ENCODE data around the gene PLEKHA5.
"Not testable (repeated sequence)": the region's sequence is repeated elsewhere in the genome, so short reads cannot be mapped to it uniquely, and the experiment has no call there.

Gene PLEKHA5

DNA sequence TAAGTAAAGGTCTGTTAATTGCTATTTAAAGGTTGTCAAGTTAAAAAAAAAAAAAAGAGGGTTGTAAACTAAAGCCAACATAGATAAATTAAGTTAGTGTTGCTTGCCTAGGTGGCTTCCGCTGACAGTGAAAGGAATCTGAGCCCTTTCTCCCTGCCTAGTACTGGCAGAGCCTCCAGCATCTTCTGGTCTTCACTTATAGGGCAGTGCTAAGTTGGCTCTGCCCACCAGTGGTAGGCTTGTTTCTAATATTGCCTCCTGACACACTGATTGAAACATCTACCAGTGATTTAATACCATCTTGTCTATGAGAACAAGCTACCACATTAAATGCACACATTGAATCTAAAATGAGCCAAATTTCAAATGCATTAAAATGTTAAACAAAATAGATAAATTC is 39.7 kb downstream of the PLEKHA5 start:
- no peak for DNase-seq (ENCODE audit: low spot score)

DNA sequence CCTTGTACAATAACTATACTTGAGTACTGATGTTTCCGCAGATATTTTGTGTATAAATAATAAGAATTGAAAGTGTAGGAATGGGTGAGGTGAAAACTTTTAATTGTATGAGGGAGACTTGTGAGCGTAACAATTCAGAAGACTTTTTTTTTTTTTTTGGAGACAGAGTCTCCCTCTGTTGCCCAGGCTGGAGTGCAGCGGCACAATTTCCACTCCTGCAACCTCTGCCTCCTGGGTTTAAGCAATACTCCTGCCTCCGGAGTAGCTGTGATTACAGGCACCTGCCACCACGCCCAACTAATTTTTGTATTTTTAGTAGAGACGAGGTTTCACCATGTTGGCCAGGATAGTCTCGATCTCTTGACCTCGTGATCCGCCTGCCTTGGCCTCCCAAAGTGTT is 40.8 kb downstream of the PLEKHA5 start:
- DNase-seq (ENCODE audit: low spot score): not testable (repeated sequence)

DNA sequence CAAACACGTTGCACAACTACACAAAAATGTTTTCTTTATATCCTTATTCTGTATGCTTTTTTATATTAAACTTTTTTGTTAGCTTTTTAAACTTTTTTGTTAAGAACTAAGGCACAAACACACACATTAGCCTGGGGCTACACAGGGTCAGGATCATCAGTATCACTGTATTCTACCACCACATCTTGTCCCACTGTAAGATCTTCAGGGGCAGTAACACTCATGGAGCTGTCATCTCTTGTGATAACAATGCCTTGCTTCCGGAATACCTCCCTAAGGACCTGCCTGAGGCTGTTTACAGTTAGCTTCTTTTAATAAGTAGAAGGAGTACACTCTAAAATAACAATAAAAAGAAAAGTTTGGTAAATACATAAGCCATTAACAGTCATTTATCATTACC is 42.2 kb downstream of the PLEKHA5 start:
- no peak for DNase-seq (ENCODE audit: low spot score)

DNA sequence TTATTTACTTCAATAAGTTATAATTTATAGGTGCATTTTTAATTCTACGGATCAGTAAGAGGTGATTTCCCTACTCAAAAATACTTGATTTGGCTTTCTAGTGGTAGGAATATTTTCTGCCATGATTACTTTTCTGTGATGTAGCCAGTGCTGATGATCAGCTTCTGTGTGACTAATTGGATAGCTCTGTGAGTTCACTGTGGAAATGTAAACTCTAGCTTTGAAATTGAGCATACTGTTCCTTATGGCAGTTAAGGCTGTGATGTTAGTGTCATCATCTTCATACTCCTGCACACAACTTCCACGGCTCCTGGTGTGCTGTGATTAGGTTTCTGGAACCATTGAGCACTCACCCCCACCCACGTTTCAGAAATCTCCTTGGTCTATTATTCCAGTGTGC is 48.2 kb downstream of the PLEKHA5 start:
- DNase-seq (ENCODE audit: low spot score): no peak

DNA sequence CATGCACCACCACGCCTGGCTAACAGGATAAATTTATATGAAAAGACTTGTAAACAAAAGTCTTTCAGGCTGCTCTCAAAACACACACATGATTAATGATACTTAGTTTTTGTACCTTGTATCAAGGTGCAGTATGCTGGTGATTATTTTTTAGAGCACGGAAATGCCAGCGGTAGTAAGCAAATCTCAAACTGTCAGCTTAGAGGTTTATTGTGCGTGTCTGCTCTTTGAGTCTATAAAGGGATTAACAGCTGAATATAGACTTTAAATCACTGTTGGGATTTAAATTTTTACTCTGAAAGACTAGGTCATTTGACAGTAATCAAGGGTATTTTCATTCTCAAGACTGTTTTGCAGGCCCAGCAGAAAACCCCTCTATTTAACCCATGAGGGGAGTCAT is 50.5 kb downstream of the PLEKHA5 start:
- DNase-seq (ENCODE audit: low spot score): no peak

DNA sequence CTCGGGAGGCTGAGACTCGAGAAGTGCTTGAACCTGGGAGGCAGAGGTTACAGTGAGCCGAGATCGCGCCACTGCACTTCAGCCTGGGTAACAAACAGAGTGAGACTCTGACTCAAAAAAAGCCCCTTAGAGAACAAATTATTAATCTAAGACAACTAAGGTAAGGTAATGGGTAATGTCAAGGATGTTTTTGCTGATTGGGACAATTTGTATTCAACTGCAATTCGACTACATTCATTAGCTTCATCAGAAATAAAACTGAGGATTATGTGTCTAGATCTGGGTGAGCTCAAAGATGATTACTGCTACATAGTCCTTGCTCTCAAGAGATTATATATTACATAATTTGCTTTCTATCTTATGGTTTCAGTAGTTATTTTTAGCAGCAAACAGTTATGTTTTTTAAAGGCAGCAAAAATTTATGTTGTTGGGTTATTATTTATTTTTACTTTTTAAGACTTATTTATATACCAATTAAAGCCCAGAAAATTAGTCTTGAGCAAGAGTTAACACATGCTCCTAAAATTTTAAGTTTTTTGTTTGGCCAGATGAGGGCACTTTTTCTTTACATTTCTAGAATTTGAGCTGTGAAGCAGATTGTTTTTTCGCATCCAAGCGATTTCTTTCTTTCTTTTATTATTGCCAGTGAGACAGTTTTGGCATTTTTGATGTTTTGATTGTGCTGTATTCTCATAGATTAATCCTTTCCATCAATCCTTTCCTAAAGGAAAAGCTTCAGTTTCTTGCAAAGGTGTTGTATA is 52.3 kb downstream of the PLEKHA5 start:
- DNase-seq (ENCODE audit: low spot score): peak; percentile 47

DNA sequence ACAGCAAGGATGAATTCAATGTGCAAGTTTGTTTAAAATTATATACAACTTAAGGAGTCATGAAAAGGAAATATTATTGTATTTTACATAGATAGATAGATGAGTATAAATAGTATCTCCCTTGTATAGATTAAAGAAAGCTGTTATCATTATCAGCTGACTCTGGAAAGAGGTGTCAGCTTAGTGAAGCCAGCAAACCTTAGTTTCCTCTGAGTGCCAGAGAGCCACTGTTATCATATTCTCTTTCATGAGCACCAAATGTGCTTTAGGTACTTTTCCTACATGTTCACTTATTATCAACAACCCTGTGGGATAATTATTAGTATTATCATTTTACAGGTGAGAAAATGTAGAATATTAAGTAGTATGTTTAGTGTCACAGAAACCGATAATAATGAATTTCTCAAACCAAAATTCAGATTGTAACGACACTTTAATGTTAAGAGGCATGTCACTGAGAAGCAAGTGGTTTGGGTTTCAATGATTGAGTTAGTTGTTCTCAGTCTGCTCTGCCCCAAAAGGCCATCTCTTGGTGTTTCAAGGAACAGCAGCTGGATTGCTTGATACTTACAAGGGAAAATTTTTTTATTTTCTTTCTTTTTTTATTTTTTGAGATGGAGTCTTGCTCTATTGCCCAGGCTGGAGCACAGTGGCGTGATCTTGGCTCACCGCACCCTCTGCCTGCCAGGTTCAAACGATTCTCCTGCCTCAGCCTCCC is 53.7 kb downstream of the PLEKHA5 start:
- DNase-seq (ENCODE audit: low spot score): no peak

DNA sequence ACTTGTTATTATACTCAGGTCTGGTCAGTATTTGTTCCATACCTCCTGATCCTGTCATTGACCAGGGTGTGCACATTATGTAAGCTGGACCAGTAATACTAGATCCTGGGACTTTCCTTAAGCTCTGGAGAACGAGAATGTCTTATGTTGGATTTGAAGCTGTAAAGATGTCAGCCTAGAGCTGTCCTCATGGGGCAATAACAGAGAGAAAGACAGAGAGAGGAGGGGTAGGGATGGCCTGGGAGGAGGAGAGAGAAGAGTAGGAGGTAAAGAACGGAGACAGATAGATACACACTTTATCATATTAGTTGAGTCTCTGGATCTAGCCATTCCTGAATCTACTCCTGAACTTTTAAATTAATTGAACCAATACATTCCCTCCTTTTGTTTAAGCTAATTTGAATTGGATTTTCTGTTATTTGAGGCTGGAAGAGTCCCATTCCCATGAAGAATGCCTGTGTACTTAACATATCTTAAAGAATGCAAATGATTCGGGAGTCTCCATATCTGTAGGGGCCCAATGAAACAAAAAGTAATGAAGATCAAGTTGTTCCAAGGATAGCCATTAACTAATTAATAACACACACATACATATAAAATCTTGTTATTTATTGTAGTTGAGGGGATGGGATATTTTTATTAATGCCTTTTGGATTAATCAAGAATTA is 55.9 kb downstream of the PLEKHA5 start:
- no peak for DNase-seq (ENCODE audit: low spot score)

DNA sequence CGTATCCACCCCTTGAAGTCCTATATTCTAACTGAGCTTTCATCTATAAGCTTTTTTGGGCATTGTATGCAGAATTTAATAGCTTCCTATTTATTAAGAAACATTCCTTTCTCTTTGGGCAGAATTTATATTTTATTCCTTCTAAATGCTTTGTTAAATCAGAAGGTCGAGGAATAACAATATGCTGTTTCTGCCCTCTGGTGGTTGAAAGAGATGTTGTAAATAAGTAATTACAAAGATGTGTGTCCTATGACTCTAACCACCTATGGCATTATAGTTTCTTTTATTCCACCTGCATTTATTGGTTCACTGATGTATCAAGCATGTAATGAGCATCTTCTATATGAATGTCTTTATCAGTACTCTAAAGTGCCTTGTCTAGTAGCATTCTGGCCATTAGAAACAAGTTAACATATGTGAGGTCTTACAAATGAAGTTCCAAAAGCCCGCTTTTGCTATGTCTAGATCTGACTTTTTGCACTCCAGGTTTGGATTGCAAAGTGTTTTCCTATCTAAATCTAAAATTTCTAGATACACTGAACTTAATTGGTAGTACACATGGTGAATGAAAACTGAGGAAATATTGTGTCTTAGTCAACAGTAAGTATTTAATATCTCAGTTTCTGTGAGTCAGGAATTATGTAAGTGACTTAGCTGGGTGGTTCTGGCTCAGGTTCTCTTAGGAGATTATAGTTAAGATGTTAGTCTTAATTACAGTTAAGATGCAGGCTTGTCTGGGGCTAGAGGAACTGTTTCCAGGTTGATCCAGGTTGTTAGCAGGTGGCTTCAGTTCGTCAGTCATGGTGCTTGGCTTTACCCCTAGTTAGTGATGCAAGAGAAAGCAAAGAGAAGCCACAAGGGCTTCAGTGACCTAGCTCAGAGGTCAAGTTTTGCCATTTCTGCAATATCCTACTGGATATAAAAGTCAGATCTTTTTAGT is 57.5 kb downstream of the PLEKHA5 start:
- peak; percentile 86 for DNase-seq (ENCODE audit: low spot score)

DNA sequence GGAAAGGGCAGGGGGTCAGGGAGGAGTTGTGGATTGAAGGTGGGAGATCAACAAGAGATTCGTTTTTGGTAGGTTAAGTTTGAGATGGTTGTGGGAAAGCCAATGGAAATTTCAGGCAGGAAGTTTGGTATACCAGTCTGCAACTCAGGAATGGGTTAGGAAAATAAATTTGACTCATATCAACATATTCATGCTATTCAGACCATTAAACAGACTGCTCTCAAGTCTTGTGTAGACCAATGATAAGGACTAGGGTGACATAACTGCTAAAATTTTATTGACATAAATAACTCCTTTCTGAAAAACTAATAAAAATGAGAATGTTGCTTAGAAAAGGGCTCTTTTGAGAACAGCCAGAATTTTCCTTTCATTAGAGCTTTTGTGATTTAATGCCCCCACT is 60.0 kb downstream of the PLEKHA5 start:
- no peak for DNase-seq (ENCODE audit: low spot score)

DNA sequence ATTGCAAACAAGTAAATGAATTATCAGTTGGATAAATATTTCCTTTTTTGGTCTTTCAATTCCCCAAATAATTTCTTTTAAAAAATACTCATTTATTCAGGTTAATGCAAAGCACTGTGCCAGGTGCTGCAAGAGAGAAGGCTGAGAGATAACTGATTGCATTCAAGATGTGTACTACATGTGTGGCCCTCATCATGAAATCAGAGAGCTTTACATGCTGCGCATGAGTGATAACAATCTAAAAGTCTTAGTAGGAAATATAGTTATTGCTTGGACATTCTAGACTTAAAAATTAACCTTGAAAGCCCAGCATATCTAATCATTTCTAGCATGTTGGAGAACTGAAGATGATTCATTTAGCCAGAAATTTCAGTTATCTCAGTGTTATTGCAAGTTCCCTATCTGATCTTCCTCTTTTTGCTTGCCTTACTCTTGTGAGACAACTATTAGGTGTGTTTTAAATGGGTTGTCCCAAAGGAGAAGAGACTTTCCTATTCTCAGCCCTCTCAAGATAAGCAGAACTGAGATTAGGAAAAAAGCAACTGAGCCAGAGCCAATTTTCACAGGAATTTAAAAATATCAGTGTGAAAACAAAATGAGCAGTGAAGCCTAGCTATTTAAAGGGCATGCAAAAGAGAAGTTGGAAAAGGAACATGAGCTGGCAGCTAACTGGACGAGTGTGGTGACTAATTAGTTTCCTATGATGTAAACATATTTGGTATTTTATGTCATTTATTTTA is 60.9 kb downstream of the PLEKHA5 start:
- DNase-seq (ENCODE audit: low spot score): peak; percentile 83

DNA sequence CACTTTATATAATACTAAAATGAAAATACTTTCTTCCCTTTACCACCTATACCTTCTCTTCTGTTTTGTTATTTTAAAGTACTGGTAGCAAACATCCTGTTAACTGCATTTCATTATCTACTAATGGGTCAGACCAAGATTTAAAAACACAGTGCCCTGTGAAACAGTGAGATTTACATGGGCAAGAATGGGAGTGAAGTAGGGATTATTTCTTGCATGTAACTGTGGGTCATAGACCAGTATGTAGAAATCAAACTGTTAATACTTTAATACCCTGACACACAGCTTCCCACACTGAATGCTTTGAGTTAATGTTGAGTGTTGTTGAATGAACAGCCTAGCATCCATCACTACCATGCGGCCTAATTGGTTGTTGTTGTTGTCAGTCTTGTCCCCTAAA is 61.6 kb downstream of the PLEKHA5 start:
- DNase-seq (ENCODE audit: low spot score): no peak

DNA sequence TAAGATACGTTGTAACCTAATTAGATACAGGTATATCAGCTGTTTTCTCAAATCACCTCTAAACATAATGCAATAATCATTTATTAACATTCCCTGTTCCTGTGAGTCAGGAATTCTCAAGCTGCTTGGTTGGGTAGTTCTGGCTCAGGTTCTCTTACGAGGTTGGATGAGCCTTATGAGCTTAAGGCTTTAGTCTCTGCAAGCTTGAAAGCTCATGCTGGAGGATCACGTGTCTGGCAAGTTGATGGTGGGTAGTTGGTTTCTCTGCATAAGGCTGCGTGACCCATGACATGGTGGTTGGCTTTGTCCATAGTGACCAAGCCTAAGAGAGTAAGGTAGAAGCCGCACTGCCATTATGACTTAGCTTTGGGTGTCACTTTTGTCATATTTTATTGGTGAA is 62.0 kb downstream of the PLEKHA5 start:
- no peak for DNase-seq (ENCODE audit: low spot score)

DNA sequence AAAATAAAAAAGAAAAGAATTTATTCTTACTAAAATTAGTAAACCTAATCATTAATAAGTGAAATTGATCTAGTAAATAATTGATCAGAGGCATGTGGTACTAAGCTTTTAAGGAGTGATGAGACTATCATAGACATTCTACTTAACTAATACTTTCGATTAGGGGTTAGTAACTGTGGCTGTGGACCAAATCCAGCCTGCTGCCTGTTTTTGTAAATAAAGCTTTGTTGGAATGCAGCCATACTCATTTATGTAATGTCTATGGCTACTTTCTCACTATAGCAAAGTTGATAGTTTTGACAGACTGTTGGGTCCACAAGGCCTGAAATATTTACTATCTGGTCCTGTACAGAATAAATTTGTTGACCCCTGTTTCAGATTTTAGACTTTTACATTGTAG is 63.2 kb downstream of the PLEKHA5 start:
- no peak for DNase-seq (ENCODE audit: low spot score)

DNA sequence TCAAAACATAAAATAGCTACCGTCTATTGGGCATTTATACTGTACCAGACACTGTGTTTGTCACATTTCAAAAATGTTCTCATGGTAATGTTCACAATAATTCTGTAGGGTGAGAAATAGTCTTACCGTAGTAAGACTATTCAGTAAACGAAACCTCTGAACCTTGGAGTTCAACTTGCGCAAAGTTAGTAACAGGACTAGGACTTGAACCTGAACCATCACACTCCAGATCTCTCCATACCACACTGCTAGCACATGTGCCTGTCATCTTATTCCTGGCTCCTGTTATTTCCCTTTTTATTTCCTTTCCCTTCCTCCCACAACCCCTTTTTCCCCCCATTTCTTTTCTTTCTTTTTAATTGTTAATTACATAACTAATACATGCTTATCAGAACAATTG is 65.4 kb downstream of the PLEKHA5 start:
- DNase-seq (ENCODE audit: low spot score): no peak

DNA sequence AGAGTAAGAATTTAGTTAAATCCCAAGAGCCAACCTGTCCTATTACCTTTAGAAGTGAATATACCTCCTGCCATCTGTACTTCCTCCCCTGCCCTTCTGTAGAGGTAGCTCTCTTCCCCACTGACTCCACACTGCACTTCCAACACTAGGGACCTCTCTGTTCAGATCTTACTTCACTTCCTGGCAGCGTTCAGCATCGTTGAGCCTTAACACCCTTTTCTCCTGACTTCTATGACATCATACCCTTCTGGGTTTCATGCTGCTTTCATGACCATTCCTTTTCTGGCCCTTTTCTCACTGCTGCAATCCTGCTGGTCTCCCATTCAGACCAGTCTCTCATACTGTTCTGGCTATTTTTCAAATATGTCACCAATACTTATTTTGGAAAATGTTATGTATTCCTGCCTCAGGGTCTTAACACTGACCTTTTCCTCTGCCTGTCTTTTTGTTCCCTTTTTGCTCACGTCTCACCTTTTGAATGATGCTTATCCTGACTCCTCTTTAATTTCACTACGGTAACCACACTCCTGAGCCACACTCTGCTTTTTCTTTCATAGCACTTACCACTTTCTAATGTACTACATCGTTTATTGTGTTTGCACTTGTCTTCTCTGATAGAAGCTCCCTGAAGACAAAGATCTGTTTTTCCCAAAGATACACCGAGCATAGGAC is 67.6 kb downstream of the PLEKHA5 start:
- no peak for DNase-seq (ENCODE audit: low spot score)

DNA sequence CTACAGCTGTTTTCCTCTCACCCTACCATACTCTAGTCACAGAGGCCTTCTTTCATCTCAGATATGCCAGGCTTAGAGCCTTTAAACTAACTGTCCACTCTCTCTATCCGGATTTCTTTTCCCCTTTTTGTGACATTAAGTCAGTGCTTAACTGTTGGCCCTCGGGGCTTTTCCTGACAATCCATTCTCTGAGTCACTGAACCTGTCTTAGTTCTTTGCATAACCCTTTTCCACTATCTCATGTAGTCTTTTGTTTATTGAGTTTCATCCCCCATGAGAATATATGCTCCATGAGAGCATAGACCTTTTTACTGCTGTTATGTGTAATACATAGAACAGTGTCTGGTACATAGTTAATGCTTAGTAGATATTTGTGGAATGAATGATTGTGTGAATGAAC is 68.7 kb downstream of the PLEKHA5 start:
- DNase-seq (ENCODE audit: low spot score): no peak

DNA sequence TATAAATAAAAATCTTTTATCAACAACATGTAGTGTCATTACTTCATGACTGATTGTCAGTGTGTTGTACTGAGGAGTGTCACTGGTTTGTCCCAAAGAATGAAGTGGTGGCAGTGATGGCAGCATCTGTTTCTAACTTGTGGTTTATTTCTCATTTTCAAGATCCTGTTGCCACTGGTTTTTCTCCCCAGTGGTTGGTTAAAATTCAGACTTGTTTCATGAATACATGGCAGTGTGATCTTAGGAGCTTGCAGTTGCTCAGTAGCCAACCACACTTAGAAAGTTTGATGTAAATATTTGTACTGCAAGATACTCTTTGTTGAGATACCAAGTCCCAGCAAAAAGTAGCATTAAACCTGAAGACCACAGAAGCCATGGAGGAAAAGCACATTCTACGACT is 69.8 kb downstream of the PLEKHA5 start:
- no peak for DNase-seq (ENCODE audit: low spot score)

DNA sequence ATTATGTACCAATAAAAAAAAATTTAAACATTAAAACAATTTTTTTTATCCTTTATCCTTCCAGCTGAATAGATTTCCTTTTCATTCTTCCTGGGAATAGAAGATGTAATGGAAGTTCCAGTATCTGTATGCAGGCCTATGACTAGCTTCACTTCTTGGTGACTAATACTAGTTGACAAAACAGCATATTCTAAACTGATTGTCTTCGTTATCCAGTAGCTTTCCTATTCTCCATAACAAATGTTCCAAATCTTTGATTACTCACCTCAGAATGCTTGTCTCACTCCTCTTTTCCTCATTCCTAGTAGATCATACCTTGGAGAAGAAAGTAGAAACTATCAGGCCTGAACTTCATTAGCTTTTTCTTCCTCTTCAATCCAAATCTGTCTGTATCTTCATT is 70.7 kb downstream of the PLEKHA5 start:
- DNase-seq (ENCODE audit: low spot score): no peak

DNA sequence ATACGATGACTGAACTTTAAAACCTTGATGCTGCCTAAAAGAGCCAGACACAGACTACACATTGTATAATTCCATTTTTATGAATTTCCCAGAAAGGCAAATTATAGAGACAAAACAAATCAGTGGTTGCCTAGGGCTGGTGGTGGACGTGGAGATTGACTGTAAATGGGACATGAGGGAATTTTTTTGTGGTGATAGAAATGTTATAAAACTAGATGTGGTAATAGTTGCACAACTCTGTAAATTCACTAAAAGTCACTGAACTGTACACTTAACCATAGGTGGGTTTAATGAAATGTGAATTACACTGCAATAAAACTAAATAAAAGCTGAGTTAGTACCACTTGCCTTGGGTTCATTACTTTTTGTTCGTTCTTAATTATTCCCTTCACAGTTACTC is 72.1 kb downstream of the PLEKHA5 start:
- no peak for DNase-seq (ENCODE audit: low spot score)

DNA sequence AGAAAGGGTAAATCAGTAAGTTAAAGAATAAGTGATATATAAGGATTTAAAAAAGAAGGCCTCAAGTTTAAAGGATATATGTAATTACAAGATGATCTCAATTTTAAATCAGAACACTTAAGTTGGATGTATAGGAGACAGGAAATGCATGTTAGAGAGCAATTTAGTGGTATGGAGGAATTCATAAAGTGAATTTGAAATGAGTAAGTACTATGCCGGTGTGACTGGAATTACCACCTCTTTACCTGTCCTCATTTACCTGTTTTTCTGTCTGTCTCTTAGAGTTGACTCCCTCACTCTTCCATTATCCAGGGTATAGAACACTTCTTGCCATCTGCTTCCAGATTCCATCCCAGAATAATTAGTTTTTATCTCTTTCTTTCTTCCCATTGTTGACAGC is 73.5 kb downstream of the PLEKHA5 start:
- no peak for DNase-seq (ENCODE audit: low spot score)
